Sigmoid colon (tissue), 4 donors: Measurements from ENCODE around the gene ZBTB22.

Experiments used
- EP300 ChIP-seq, 4 donors: sonication (generic); formaldehyde crosslinking; IDR thresholded peaks; one replicate each; pipeline ENCODE4 v1.6.1; 2017; ENCODE audit warnings: antibody characterized with exemption in 4 of 4
- POLR2A ChIP-seq, 2 donors: fragments of 450-650 bp; IDR thresholded peaks; one replicate each; pipeline ENCODE4 v1.6.1; 2016; ENCODE audit warnings: antibody characterized with exemption in 2 of 2, mild to moderate bottlenecking in 2 of 2, moderate library complexity in 2 of 2
- POLR2AphosphoS5 ChIP-seq, 4 donors: sonication (generic); formaldehyde crosslinking; IDR thresholded peaks; one replicate each; pipeline ENCODE4 v1.6.1; 2017; ENCODE audit warnings: antibody characterized with exemption in 4 of 4
- TF ChIP-seq, protein P1 (sequence below), 4 experiments: fragments of 450-650 bp in 3 of 4; fragments of 200-600 bp in 1 of 4; IDR thresholded peaks; one replicate each; pipeline ENCODE4 v1.5.1; 2016 to 2019; ENCODE audit warnings: antibody characterized with exemption in 4 of 4, mild to moderate bottlenecking in 3 of 4, moderate library complexity in 2 of 4

DNA sequence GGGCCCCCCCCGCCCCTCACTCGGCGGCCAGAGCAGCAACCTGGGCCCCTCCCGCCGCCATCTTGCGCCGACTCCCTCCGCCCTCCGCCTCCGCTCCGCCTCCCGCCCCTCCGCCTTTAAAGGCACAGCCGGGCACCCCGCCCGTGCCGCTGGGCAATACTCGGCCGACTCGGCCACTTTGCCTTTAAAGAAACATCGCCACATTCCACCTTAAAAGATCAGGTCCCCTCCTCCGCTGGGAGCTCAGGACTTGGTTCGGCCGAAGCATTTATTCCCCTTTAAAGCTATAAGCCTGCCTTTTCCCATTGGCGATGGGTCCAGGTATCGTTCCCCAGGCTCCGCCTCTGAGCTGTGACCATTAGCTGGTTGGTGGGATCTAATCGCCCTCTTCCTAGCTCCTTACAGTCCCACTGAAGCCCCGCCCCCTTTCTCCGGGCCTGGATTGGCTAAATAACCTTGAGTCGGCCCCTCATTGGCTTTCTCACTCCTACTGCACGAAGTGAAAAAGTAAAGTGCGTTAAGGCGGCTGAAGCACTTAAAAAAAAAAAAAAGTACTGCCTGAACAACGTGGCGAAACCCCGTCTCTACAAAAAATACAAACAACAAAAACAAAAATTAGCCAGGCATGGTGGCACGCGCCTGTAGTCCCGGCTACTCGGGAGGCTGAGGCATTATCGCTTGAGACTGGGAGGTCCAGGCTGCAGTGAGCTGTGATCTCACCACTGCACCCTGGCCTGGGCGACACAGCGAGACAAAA, at the start of gene ZBTB22:
- TF ChIP-seq, protein P1, sequence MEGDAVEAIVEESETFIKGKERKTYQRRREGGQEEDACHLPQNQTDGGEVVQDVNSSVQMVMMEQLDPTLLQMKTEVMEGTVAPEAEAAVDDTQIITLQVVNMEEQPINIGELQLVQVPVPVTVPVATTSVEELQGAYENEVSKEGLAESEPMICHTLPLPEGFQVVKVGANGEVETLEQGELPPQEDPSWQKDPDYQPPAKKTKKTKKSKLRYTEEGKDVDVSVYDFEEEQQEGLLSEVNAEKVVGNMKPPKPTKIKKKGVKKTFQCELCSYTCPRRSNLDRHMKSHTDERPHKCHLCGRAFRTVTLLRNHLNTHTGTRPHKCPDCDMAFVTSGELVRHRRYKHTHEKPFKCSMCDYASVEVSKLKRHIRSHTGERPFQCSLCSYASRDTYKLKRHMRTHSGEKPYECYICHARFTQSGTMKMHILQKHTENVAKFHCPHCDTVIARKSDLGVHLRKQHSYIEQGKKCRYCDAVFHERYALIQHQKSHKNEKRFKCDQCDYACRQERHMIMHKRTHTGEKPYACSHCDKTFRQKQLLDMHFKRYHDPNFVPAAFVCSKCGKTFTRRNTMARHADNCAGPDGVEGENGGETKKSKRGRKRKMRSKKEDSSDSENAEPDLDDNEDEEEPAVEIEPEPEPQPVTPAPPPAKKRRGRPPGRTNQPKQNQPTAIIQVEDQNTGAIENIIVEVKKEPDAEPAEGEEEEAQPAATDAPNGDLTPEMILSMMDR (IDR thresholded peaks at IDR 0.05): no peak
- TF ChIP-seq EP300 (IDR thresholded peaks at IDR 0.05) (no peak), POLR2A (IDR thresholded peaks at IDR 0.05) (no peak), POLR2AphosphoS5 (IDR thresholded peaks at IDR 0.05) (peak; percentile 57 to 79 (median 66))
